ENCODE measurements around the gene HIVEP2.

The HIVEP2 gene

DNA sequence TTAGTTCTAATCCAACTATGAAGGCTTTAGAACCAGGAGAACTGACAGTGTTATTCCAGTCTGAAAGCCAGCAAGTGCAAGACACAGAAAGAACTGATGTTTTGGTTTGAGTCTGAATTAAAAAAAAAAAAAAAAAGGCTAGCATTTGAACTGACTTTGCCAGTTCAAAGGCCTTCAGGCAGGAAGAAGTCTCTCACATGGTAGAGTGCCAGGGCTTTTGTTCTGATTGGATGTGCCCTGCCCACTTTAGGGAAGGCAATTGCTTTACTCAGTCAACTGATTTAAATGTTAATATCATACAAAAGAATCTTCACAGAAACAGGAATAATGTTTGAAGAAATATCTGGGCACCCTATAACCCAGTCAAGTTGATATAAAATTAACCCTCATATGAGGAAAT, 212.2 kb downstream of the HIVEP2 start:
- no peaks in the 10 kb centered on the region for H3K9me3 ChIP-seq
- no peaks in the 10 kb centered on the region for H3K27me3 ChIP-seq
- TF ChIP-seq, protein P1, sequence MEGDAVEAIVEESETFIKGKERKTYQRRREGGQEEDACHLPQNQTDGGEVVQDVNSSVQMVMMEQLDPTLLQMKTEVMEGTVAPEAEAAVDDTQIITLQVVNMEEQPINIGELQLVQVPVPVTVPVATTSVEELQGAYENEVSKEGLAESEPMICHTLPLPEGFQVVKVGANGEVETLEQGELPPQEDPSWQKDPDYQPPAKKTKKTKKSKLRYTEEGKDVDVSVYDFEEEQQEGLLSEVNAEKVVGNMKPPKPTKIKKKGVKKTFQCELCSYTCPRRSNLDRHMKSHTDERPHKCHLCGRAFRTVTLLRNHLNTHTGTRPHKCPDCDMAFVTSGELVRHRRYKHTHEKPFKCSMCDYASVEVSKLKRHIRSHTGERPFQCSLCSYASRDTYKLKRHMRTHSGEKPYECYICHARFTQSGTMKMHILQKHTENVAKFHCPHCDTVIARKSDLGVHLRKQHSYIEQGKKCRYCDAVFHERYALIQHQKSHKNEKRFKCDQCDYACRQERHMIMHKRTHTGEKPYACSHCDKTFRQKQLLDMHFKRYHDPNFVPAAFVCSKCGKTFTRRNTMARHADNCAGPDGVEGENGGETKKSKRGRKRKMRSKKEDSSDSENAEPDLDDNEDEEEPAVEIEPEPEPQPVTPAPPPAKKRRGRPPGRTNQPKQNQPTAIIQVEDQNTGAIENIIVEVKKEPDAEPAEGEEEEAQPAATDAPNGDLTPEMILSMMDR (IDR thresholded peaks at IDR 0.05), result no peak
- no peaks in the 10 kb centered on the region for H3K36me3 ChIP-seq
- no peak overlapping the region for H3K4me3 ChIP-seq (ENCODE audit: low read depth in 1 of 2, low read length in 1 of 2)
- H3K4me1 ChIP-seq (ENCODE audit: control insufficient read depth in 1 of 2, insufficient read depth in 1 of 2, low read depth in 1 of 2, low read length in 1 of 2), result peaks cover 15 to 19% of the 10 kb centered on the region in 2 experiments
- no peak overlapping the region for H3K27ac ChIP-seq

DNA sequence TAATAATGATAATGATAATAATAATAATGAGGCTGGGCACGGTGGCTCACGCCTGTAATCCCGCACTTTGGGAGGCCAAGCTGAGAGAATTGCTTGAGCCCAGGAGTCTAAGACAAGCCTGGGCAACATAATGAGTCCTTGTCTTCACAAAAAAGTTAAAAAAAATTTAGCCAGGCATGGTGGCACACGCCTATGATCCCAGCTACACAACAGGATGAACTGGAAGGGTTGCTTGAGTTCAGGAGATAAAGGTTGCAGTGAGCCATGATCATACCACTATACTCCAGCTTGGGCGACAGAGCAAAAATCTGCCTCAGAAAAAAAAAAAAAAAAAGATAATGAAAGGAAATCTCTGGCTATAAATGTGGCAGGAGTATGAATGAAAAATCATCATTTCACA, 213.4 kb downstream of the HIVEP2 start:
- TF ChIP-seq, protein P1 (IDR thresholded peaks at IDR 0.05), result no peak
- Histone ChIP-seq H3K9me3 (no peaks in the 10 kb centered on the region), H3K36me3 (no peaks in the 10 kb centered on the region), H3K4me3 (ENCODE audit: low read depth in 1 of 2, low read length in 1 of 2) (no peak overlapping the region), H3K27ac (no peak overlapping the region), H3K4me1 (ENCODE audit: control insufficient read depth in 1 of 2, insufficient read depth in 1 of 2, low read depth in 1 of 2, low read length in 1 of 2) (peaks cover 12 to 19% of the 10 kb centered on the region in 2 experiments), H3K27me3 (no peaks in the 10 kb centered on the region)

DNA sequence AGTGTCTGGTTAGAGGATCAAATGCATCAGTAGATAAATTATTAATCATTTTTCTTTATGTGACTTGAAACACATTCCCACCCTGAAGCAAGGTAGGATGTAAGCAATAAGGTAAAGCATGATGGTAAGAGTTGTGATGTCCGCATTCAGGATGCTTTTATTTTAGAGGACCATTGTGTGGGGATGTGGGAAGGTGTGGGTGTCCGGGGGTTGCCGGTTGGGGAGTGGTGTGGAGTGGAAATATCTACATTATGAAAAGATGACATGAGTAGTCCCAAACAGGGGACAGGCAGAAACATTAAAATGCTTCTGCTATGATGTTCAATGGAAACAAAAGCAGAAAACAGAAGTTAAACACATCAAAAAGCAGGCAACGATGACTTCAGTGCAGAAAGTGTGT, 215.4 kb downstream of the HIVEP2 start:
- H3K4me3 ChIP-seq (ENCODE audit: low read depth in 1 of 2, low read length in 1 of 2), result no peak overlapping the region
- no peaks in the 10 kb centered on the region for H3K9me3 ChIP-seq
- H3K4me1 ChIP-seq (ENCODE audit: control insufficient read depth in 1 of 2, insufficient read depth in 1 of 2, low read depth in 1 of 2, low read length in 1 of 2), result peaks cover 12 to 19% of the 10 kb centered on the region in 2 experiments
- H3K36me3 ChIP-seq, result no peaks in the 10 kb centered on the region
- TF ChIP-seq, protein P1 (IDR thresholded peaks at IDR 0.05), result no peak
- H3K27me3 ChIP-seq, result no peaks in the 10 kb centered on the region
- no peak overlapping the region for H3K27ac ChIP-seq

DNA sequence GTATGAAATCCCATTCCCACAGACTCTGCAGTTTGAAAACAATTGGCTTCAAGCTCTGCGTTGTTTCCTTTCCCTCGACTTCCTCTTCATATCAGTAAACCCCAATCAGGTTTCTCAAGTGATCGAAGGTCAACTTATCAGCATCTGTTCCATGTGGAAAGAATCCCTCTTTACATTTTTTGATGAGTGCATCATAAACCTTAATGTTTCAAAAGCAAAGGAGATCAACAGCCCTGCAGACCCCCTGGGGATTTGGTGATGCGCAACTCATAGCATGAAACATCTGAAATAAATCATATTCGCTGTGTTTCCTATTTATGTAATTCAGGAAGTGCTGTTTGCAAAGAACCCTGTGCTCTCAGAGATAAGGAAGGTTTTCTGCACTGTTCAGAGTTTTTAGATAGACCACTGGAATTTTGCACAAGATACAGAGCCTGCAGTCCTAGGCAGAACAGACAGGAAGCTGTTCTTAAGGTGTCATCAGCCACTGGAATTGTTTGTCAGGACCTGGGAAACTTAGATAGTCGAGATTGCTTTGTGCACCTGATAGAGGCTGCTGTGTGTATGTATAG, 216.0 kb downstream of the HIVEP2 start:
- Histone ChIP-seq H3K9me3 (no peaks in the 10 kb centered on the region), H3K4me3 (ENCODE audit: low read depth in 1 of 2, low read length in 1 of 2) (no peak overlapping the region), H3K27me3 (no peaks in the 10 kb centered on the region), H3K36me3 (no peaks in the 10 kb centered on the region), H3K27ac (no peak overlapping the region), H3K4me1 (ENCODE audit: control insufficient read depth in 1 of 2, insufficient read depth in 1 of 2, low read depth in 1 of 2, low read length in 1 of 2) (peaks cover 12 to 19% of the 10 kb centered on the region in 2 experiments)
- TF ChIP-seq, protein P1 (IDR thresholded peaks at IDR 0.05), result no peak

DNA sequence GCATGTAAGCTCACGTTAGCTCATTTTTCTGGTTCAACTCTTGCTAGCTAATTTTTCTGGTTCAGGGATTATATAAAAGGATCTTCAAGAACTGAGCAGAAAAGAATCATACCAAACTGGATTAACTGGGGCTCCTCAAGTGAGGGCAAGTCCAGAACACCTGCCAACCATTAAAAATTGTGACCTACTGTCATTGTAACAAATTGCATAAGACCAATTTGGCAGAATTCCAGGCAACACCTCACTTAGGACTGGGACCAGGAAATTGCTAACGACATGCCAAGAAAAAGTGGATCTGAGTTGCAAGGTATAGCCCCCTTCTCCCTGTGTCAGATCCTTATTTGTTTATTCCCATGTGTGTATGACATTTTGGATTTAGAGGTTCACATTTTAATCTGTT, 216.6 kb downstream of the HIVEP2 start:
- TF ChIP-seq, protein P1 (IDR thresholded peaks at IDR 0.05), result no peak
- Histone ChIP-seq H3K4me1 (ENCODE audit: control insufficient read depth in 1 of 2, insufficient read depth in 1 of 2, low read depth in 1 of 2, low read length in 1 of 2) (peaks cover 12 to 19% of the 10 kb centered on the region in 2 experiments), H3K36me3 (no peaks in the 10 kb centered on the region), H3K27ac (no peak overlapping the region), H3K9me3 (no peaks in the 10 kb centered on the region), H3K4me3 (ENCODE audit: low read depth in 1 of 2, low read length in 1 of 2) (no peak overlapping the region), H3K27me3 (no peaks in the 10 kb centered on the region)
